Stimulated activated CD4-positive, alpha-beta T cell treated with anti-CD3 and anti-CD28 coated beads, TNF-alpha, amount 100 ng/mL, for 48 hours (primary cell): Measurements from ENCODE around the gene ARID1B.

Experiments
- DNase-seq, 3 donors: peaks; one replicate each; pipeline ENCODE4 v3.0.0-alpha.2; 2020; ENCODE audit warnings: low read depth in 3 of 3

ARID1B gene

DNA sequence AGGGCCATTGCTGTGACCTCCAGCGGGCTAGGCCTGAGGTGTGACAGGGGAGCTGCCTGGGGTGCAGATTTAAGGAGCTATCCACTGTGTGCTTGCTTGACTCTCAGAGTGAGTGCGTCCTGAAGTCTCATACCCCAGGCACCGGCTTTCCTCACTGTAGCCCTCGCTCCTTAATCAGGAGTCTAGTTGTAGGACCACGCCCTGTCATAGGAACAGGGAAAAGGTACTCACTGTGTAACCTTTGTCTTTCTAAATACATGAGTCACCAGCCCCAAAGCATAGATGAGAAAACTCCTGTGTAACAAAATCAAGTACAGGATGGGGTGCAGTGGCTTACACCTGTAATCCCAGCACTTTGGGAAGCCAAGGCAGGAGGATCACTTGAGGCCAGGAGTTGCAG lies 404.5 kb downstream of the ARID1B start:
- DNase-seq = no peak

DNA sequence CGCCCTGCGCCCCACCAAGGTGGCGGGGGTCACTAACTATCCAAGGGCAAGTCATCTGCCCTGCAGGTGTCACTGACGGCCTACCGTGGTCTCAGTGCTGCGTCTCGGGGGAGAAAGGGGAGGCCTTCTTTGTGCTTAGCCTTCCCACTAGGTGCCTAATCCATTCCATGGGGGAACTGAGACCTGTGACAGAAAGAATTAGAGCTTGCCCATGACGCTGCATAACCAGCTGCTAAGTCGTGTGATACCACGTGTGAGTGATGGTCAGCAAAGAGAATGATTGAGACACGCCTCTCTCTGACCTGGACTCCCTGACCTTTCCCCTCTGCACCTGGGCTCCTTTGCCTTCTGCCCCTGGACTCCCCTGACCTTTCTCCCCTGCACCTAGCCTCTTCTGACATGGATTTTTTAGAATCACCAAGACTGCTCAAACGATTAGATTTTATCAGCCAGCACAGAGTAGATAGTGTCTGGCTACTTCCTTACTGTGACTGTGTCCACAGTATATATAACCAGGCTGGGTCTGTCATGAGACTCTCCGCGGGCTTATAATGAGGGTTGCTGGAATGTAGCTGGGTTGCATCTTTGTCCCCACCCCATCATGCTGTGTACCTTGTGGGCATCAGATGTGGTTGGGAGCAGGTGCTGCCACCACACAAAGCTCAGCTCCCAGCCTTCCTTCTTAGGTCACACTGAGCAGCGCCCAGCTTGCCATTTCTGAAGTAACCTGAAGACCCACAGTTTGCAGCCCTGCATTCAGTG lies 405.5 kb downstream of the ARID1B start:
- DNase-seq = no peak

DNA sequence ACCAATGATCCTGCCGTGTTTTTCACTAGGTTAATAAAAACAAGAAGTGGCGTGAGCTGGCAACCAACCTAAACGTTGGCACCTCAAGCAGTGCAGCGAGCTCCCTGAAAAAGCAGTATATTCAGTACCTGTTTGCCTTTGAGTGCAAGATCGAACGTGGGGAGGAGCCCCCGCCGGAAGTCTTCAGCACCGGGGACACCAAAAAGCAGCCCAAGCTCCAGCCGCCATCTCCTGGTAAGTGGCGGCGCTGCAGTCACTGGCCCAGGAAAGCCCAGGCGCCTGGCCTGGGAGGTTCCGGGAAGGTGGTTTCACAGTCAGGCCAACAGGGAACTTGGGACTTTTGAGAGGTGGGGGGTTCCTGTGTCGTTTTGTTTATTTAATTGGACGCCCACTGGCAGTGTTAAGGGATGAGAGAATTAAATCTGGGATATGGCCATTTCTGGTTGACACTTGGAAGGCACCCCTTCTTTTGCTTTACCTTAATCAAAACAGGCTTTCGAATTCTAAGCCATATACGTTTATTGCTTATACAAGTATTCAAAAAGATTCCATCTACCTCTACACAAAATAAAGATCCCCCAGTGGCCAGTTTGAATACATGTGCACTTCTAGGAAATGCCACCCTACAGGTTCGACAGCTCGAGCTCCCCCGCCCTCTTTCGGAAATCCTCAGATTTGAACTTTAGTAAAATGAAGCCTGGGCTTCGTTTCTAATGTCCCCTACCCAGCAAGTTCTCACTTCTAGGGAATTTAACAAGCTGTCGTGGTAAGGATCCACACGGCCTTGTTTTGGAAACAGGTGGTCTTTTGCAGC lies 407.2 kb downstream of the ARID1B start:
- DNase-seq = peak; percentile 26 to 52 (median 38)

DNA sequence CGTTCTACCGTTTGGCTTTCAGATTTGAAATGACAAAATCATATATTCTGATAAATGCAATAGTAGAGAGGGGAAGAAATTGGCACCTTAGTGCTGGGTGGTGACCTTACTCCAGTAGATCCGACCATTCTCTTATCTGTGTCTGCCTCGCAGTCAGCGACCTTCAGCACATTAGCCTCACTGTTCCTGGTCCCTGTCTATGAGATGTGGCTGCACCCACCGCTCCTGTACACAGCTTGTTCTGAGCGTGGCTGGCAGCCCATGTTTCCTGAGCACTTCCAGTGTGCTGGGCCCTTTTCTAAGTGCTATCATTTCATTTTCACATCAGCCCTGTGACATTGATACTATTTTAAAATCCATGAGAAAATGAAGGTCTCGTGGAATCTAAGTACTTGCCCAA lies 408.0 kb downstream of the ARID1B start:
- DNase-seq = no peak

DNA sequence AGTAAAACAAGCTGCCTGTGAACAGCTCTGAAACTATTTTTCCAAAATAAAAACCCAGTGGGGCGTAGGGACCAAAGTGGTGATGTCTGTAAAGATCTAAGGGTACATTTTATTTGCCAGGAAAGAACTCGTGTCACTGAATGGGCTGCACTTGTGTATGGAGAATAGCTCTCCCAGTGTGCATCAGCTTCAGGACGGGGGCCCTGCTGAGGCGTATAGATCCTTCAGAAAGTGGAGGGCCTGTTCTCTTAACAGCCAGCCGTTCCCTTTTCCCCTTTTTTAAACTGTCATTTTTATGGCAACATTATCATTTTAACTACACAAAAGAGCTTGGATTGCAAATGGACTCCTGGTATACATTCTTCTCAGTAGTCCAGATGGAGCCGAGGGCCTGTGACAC lies 408.8 kb downstream of the ARID1B start:
- no peak for DNase-seq

DNA sequence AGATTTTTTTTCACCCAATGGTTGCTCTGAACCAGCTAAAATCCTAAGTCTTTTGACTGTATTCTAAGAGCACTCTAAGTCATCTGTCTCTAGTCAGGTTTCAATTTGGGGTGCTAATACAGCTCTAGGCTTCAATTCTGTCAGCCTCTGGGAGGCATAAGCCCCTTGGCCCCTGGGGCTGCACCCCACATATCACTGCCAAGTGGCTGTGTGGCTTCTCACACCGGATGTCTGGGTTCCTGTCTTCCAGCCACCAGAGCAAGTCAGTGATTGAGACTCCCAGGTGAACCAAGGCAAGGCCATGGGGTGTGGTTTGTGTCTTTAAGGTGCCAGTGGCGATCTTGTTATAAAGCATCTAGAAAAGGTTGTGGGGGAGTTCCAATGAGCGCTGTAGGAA lies 409.6 kb downstream of the ARID1B start:
- DNase-seq = no peak

DNA sequence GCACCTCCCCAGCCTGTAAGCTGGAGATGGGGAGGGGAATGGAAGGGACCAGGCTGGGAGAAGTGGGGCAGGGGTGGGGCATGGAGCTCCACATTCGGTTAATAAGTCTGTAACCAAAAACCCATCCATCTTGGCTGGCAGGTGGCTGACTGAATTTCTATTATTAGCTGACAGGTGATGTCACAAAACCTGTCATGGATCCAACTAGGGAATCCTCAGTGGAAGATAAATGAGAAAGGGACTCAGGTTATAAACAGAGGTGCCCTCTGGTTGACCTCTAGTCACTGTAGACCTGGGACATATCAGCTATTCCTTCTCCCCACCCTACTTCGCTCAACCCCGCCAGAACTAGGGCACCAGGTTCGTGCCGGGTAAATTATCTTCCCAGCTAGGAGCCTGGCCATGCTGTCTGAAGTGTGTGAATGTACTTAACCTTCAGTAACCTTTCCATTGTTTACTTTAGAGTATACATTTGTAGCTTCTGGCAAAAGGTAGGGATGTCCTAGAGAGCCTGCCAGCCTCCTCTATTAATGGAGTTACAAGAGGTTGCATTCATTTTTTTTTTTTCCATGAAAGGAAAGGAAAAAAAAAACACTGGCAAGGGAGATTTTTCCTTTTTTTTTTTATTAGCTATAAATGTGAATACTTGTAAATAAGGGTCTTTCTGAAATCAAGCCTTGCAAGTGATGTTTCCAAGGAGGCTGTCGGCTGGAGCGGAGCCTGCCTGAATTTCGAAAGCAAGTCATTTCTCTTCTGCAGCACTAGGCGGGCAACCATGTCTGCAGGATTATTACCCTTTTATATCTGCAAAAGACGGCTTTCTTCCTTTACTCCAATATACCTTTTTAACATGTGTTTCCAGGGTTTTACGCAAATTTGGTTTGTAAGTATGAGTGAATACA lies 410.3 kb downstream of the ARID1B start:
- DNase-seq = no peak

DNA sequence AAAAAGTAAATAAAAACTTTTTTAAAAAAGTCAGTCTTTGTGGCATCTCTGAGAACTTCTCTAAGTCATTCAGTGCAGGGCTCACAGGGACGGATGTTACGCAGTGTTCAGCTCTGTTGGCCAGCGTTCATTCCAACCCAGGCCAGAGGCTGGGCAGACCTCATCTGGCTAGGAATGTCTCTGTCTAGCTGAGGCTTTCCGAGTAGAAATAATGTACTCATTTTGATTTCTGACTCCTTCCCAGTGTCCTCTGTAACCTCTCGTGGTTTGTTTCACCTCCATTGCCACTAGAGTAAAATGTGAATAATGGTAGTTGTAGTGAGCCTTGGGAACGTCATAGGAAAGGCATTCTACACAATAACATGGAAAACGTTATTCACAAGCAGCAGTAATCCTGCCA lies 411.0 kb downstream of the ARID1B start:
- no peak for DNase-seq

DNA sequence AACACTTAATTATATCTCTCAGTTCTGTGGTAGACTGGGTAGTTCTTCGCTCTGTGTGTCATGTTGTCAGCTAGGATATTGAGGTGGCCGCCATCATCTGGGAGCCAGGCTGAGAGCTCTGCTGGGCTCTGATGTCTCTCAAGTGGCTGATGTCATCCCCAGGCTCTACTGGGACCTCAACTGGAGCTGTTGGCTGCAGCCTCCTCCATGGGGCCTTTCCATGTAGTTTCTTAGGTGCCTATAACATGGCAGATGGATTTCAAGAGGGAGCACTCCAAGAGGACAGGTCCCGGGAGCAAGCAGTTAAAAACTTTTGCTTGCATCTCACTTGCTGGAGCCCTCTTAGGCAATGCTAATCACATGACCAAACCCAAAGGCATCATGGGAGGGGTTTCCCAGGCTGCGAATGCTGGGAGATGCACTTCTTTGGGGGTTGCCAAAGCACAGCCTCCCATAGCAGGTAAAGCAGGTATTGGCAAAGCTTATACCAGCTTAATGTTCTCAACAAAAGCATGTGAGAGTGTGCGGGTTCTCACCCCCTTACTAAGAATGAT lies 416.3 kb downstream of the ARID1B start:
- DNase-seq = no peak

DNA sequence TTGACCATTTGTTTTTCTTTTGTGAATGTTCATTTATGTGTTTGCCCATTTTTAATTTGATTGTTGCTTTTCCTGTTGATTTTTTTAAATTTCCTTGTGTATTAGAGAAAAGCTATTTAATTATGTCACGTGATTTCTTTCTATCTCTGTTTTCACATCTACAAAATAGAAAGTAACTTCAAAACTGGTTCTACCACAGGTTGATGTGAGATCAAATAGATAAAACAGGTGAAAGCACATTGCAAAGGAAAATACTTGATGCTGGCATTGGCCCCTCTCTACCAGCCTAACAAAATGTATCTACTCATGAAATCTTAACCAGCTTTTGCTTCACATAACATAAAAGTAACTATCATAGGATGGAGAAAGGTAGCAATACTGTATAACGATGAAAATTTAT lies 416.9 kb downstream of the ARID1B start:
- no peak for DNase-seq

DNA sequence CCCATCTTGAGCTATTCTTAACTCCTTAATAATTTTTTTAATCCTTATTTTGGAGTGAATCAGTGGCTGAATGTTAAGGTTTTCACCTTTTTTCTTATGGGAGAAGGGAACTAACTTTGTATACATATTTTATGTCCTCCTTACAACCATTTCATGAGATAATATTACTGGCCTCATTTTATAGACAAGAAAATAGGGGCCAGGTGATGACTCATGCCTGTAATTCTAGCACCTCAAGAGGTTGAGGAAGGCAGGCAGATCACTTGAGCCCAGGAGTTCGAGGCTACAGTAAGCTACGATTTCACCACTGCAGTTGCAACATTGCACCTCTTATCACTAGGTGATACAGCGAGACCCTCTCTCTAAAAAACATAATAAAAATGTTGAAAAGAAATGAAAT lies 417.5 kb downstream of the ARID1B start:
- DNase-seq = no peak

DNA sequence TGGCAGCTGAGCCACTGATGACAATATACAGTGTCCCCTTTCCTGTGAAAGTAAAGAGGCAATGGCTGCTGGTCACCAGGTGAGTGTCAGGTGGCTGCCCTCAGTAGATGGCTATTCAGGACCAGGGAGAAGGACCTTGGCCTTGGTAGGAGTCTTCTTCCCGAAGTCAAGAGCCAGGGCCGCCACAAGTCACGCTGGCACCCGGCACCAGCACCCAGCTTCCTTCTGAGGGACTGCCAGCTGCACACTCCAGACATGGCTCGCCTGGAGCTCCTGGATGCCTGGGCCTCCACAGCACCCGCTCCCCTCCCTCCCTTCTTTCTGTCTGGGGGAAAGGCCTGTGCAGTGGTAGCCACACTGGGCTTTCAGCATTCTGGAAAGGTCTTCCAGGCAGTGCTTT lies 419.2 kb downstream of the ARID1B start:
- no peak for DNase-seq

DNA sequence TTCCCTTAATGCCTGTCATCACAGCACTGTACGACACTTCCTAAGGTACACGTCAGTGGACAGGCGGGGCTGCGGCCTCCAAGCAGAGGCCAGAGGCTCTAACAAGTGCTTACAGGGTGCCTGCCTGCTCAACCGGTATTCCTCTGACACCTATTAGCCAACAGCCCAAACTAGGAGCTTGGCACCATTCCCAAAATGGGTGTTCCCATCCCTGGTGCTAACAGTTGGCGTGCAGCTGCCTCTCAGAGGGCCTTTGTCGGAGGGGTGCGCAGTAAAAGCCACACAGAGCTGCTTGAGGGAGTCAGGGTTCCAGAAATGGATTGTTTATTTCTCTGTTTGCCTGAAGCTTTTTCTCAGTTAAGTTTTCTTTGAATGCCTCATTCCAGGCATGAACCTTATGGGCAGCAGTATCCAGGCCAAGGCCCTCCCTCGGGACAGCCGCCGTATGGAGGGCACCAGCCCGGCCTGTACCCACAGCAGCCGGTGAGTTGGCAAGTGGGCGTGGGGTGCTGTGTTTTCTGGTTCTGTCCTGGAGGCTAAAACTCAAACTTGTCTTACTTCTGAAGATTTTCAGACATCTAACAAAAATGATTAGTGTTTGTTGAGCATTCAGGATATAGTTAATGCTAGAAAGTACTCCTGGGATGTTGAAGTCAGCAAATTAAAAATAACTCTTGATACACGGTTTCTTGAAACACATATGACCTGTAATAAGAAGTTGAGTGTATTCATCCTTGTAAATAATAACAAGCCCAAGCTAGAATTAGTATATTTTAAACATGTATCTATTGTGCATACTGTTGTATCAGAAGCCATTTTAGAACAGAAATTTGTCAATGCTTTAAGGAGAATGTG lies 421.5 kb downstream of the ARID1B start:
- DNase-seq = no peak

DNA sequence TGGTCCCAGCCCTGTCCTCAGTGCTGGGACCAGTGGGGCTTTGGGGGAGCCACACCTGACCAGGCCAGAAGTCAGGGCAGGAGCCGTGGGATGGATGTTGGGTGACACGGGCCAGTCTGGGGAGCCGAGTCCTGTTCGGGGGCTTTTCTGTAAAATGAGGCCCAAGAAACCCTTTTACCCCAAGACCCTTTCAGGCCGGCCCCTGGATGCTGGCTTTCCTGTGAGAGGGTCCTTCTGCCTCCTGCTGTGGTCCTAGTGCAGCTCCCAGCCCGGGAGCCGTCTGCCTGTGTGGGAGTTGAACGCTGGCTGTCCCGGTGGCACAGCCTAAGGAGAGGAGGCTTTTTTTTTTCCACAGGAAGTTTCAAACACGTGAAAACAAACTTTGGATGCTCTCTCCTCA lies 422.9 kb downstream of the ARID1B start:
- no peak for DNase-seq

DNA sequence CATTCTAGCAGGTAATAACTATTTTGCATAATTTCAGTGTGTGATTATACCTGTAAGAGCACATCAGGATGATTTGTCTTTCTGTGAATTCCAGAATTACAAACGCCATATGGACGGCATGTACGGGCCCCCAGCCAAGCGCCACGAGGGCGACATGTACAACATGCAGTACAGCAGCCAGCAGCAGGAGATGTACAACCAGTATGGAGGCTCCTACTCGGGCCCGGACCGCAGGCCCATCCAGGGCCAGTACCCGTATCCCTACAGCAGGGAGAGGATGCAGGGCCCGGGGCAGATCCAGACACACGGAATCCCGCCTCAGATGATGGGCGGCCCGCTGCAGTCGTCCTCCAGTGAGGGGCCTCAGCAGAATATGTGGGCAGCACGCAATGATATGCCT lies 423.4 kb downstream of the ARID1B start:
- no peak for DNase-seq

DNA sequence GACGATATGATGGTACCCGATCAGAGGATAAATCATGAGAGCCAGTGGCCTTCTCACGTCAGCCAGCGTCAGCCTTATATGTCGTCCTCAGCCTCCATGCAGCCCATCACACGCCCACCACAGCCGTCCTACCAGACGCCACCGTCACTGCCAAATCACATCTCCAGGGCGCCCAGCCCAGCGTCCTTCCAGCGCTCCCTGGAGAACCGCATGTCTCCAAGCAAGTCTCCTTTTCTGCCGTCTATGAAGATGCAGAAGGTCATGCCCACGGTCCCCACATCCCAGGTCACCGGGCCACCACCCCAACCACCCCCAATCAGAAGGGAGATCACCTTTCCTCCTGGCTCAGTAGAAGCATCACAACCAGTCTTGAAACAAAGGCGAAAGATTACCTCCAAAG lies 423.9 kb downstream of the ARID1B start:
- DNase-seq = no peak

DNA sequence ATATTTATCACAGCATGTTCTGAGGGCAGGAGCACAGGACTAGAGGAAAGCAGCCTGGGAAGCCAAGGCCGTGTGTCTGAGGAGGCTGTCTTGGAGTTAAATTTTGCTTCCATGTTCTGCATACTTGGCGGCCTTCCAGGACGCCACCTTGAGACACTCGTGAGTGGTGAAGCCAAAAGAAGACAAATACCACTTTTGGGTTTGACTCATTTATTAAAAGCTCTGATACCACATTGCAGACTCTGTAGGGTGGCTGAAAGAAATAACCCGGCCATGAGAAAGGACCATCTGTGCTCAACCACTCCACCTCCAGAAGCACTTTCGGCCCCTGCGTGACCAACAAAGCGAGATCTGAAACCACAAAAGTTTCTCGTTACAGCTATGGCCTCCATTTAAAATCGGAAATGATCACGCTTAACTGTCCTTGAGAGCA lies 426.1 kb downstream of the ARID1B start:
- no peak for DNase-seq

DNA sequence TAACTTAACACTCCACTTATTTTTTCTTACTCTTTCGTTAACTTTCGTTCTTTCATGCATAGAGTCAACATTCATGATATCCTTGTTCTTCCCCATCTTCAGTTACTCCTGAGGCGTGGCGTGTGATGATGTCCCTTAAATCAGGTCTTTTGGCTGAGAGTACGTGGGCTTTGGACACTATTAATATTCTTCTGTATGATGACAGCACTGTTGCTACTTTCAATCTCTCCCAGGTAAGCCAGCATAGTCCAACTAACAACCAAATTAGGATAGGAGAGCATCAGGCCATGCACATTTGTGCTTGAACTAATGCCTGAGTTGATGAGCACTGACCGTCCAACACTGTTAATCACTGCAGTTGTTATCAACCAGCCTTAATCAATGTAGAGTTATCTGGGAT lies 426.6 kb downstream of the ARID1B start:
- DNase-seq = no peak

DNA sequence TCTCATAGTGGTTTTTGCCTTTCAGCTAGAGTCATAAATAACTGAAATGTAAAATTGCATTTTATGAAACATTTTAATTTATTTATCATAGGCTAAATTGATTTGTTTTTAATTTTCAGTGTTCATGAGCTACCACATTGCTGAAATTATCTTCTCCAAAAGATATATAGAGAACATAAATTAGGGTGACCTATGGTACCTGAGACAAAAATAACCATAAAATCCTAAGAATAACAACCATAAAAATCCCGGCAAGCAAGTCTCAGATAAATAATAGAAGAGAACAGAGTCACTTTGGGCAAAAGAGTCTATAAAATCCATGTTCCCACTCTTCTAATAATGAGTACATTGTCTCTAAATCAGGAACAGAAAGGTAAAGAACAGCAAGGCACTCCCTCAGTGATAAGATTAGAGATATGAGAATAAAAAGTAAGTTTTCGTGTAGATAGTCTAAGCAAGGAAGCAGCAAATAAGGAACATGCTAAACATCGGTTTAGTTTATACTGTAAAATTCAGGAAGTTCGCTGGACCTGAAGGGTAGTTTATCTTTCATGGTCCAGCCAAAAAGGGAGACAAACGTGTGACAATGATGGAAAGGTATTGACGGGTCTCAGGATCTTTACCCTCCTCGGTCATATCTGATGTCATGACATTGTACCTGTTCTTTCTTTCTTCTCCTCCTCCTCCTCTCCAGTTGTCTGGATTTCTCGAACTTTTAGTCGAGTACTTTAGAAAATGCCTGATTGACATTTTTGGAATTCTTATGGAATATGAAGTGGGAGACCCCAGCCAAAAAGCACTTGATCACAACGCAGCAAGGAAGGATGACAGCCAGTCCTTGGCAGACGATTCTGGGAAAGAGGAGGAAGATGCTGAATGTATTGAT lies 428.5 kb downstream of the ARID1B start:
- DNase-seq = no peak

DNA sequence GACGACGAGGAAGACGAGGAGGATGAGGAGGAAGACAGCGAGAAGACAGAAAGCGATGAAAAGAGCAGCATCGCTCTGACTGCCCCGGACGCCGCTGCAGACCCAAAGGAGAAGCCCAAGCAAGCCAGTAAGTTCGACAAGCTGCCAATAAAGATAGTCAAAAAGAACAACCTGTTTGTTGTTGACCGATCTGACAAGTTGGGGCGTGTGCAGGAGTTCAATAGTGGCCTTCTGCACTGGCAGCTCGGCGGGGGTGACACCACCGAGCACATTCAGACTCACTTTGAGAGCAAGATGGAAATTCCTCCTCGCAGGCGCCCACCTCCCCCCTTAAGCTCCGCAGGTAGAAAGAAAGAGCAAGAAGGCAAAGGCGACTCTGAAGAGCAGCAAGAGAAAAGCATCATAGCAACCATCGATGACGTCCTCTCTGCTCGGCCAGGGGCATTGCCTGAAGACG lies 429.2 kb downstream of the ARID1B start:
- DNase-seq = no peak
